GM20000 (cell line): Measurements from ENCODE around the gene TBCC.

Experiments used
- DNase-seq: peaks from one replicate; pipeline ENCODE4 v3.0.0; 2012; ENCODE audit warnings: low spot score
- CTCF ChIP-seq: IDR thresholded peaks from 2 replicates; pipeline ENCODE4 v1.5.1; 2012; ENCODE audit warnings: mild to moderate bottlenecking, control low read depth; ENCODE audit errors: extremely low read depth, missing control alignments

Gene TBCC

GRCh38 chr6:42766163-42766670 lies 20.3 kb upstream of the TBCC start:
- TF ChIP-seq CTCF: no peak
- no peak for DNase-seq

GRCh38 chr6:42764911-42765648 lies 19.2 kb upstream of the TBCC start:
- no peak for TF ChIP-seq CTCF
- DNase-seq: no peak

- TF ChIP-seq CTCF: no peak
These were observed 17.0 kb upstream of the TBCC start for GRCh38 chr6:42762950-42763349.

GRCh38 chr6:42762426-42762859 lies 16.5 kb upstream of the TBCC start:
- no peak for DNase-seq
- no peak for TF ChIP-seq CTCF

More at GRCh38 chr6:42762950-42763349, 17.0 kb upstream of the TBCC start:
- no peak for DNase-seq

- no peak for TF ChIP-seq CTCF
- DNase-seq: no peak
These were observed 15.6 kb upstream of the TBCC start for GRCh38 chr6:42761287-42762067.

- no peak for DNase-seq
- no peak for TF ChIP-seq CTCF
These were observed 13.0 kb upstream of the TBCC start for GRCh38 chr6:42758756-42759430.

GRCh38 chr6:42756722-42757121 lies 10.8 kb upstream of the TBCC start:
- no peak for TF ChIP-seq CTCF
- DNase-seq: no peak
